ENCODE results near the gene OR4K14.

The OR4K14 gene

GRCh38 chr14:20019257-20019865, at the start of gene OR4K14:
Gene OR4K14 (minus strand): TSS chr14:20019307. CDS start chr14:20015193, 4,114 bp downstream.
- FAIRE-seq (no peak), DNase-seq (ENCODE audit: insufficient read length, low spot score) (no peak)
- no peak for TF ChIP-seq CTCF (IDR thresholded peaks at IDR 0.05; ENCODE audit: insufficient read depth, missing control alignments)

- FAIRE-seq (no peak), DNase-seq (ENCODE audit: insufficient read length, low spot score) (no peak)
- no peak for TF ChIP-seq CTCF (IDR thresholded peaks at IDR 0.05; ENCODE audit: insufficient read depth, missing control alignments)
Observed at GRCh38 chr14:20059745-20060144, 40.6 kb upstream of the OR4K14 start, which contains the start of gene OR4L1. Gene OR4L1 (plus strand): TSS chr14:20060045. CDS start chr14:20060045, 0 bp downstream.

- no peak for DNase-seq (ENCODE audit: insufficient read length, low spot score)
- TF ChIP-seq CTCF (IDR thresholded peaks at IDR 0.05; ENCODE audit: insufficient read depth, missing control alignments): no peak
- no peak for FAIRE-seq
Observed at GRCh38 chr14:20048202-20048601, 29.1 kb upstream of the OR4K14 start.

- FAIRE-seq (no peak), DNase-seq (ENCODE audit: insufficient read length, low spot score) (no peak)
- no peak for TF ChIP-seq CTCF (IDR thresholded peaks at IDR 0.05; ENCODE audit: insufficient read depth, missing control alignments)
Observed at GRCh38 chr14:20044243-20044642, 25.1 kb upstream of the OR4K14 start.

GRCh38 chr14:20035938-20036337, 16.8 kb upstream of the OR4K14 start, which contains the start of gene OR4K13:
Gene OR4K13 (minus strand): TSS chr14:20036038. CDS start chr14:20034758, 1,280 bp downstream.
- no peak for DNase-seq (ENCODE audit: insufficient read length, low spot score)
- TF ChIP-seq CTCF (IDR thresholded peaks at IDR 0.05; ENCODE audit: insufficient read depth, missing control alignments): no peak
- FAIRE-seq: no peak

- FAIRE-seq: no peak
- TF ChIP-seq CTCF (IDR thresholded peaks at IDR 0.05; ENCODE audit: insufficient read depth, missing control alignments): no peak
Observed at GRCh38 chr14:20035449-20035848, 16.3 kb upstream of the OR4K14 start.

GRCh38 chr14:20031058-20031457, 12.0 kb upstream of the OR4K14 start:
- DNase-seq (ENCODE audit: insufficient read length, low spot score) (no peak), FAIRE-seq (no peak)
- no peak for TF ChIP-seq CTCF (IDR thresholded peaks at IDR 0.05; ENCODE audit: insufficient read depth, missing control alignments)

More at GRCh38 chr14:20035449-20035848, 16.3 kb upstream of the OR4K14 start:
- DNase-seq (ENCODE audit: insufficient read length, low spot score): no peak
